Astrocyte of the spinal cord (primary cell): ENCODE data around the gene EXOC7.
A peak's percentile ranks its signal among the peaks of the same experiment; 100 is the strongest.

ENCODE experiments used
- DNase-seq: peaks from one replicate; pipeline ENCODE4 v3.0.0; 2011; ENCODE audit warnings: low read depth, low spot score
- H3K4me3 ChIP-seq: 2 replicates; pipeline ENCODE4 v1.5.1; 2011; ENCODE audit warnings: low read depth, mild to moderate bottlenecking, low read length, moderate library complexity
- CTCF ChIP-seq: IDR thresholded peaks from 2 replicates; pipeline ENCODE4 v1.5.1; 2012; ENCODE audit warnings: low read depth, mild to moderate bottlenecking, low read length, inconsistent platforms
- in situ Hi-C: cut with HindIII; loops from 2 replicates; pipeline ENCODE4 v1.10.0; 2017; ENCODE audit warnings: low sequenced_read_pairs

EXOC7 gene

GRCh38 chr17:76076765-76077583, 26.6 kb downstream of the EXOC7 start:
- in situ Hi-C loops = no loop called here
- DNase-seq = no peak
- H3K4me3 ChIP-seq = no peak overlapping the region
- no peak for TF ChIP-seq CTCF

GRCh38 chr17:76076146-76076764, 27.3 kb downstream of the EXOC7 start:
- in situ Hi-C loops = no loop called here
- DNase-seq = no peak
- no peak for TF ChIP-seq CTCF
- H3K4me3 ChIP-seq = no peak overlapping the region

- no peak for DNase-seq
- no peak overlapping the region for H3K4me3 ChIP-seq
- in situ Hi-C loops = no loop called here
- TF ChIP-seq CTCF = peak; percentile 18
These were observed 28.0 kb downstream of the EXOC7 start for GRCh38 chr17:76075364-76076145.

- no peak for TF ChIP-seq CTCF
- DNase-seq = no peak
- no peak within 1 kb of the TSS for H3K4me3 ChIP-seq
- in situ Hi-C loops = no loop called here
These were observed 28.9 kb downstream of the EXOC7 start, which contains the start of gene GALR2 for GRCh38 chr17:76074390-76075363. Gene GALR2 (plus strand): TSS chr17:76074781. CDS start chr17:76074884, 103 bp downstream.

- TF ChIP-seq CTCF = no peak
- H3K4me3 ChIP-seq = peak within 1 kb of the TSS; percentile 68
- DNase-seq = peak; percentile 93
- in situ Hi-C loops = no loop called here
These were observed 31.3 kb downstream of the EXOC7 start, which contains the start of gene SRP68 for GRCh38 chr17:76072148-76072858. Gene SRP68 (minus strand): TSS chr17:76072517. CDS start chr17:76072491, 26 bp downstream.
